Fibroblast of villous mesenchyme (primary cell): ENCODE data around the gene SRRM3. TPM values are rescaled to one million over a fixed set of nuclear protein-coding genes. Genes with fewer than 3 reads are reported as not detected.
A peak's percentile ranks its signal among the peaks of the same experiment; 100 is the strongest.
"Not testable (repeated sequence)": the region's sequence is repeated elsewhere in the genome, so short reads cannot be mapped to it uniquely, and the experiment has no call there.

ENCODE experiments used
- DNase-seq: peaks from one replicate; pipeline ENCODE4 v3.0.0-alpha.2; 2010; ENCODE audit warnings: low read depth
- H3K4me3 ChIP-seq: 2 replicates; pipeline ENCODE4 v1.5.1; 2011; ENCODE audit warnings: low read depth, mild to moderate bottlenecking, low read length
- CTCF ChIP-seq: IDR thresholded peaks from 2 replicates; pipeline ENCODE4 v1.5.1; 2012; ENCODE audit warnings: low read depth, mild to moderate bottlenecking, low read length; ENCODE audit not compliant: insufficient read depth
- total RNA-seq: library from RNA; depleted of rRNA; stranded (reverse); fragments of >200 nt; gene quantifications from 2 replicates; pipeline ENCODE4 v1.2.3, GENCODE V29; 2012

Gene SRRM3
- total RNA-seq, 1 donor, result 0.43 TPM

- no peak overlapping the region for H3K4me3 ChIP-seq
- no peak for DNase-seq
- no peak for TF ChIP-seq CTCF
Measured at GRCh38 chr7:76223286-76223972, 21.7 kb downstream of the SRRM3 start.

DNA sequence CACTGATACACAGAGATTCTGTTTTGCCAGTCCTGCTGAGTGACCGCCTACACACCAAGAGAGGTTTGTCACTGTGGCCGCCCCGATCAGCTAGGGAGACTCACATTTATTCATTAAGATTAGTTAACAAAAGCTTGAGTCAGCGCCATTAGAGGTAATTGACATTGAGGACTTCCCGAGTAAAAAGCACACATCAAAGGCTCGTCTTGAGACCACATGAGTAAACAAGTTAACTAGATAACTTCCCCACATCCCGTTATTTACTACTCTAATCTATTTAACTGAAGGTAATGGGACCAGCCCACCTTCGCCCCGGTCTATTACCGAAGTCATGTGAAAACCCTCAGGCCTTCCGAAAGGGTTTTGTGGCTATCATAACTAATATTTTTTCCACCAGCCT is 23.0 kb downstream of the SRRM3 start:
- no peak for DNase-seq
- H3K4me3 ChIP-seq, result no peak overlapping the region
- no peak for TF ChIP-seq CTCF

- DNase-seq, result peak; percentile 42
- H3K4me3 ChIP-seq, result no peak overlapping the region
- TF ChIP-seq CTCF, result no peak
Measured at GRCh38 chr7:76225379-76225778, 23.7 kb downstream of the SRRM3 start.

DNA sequence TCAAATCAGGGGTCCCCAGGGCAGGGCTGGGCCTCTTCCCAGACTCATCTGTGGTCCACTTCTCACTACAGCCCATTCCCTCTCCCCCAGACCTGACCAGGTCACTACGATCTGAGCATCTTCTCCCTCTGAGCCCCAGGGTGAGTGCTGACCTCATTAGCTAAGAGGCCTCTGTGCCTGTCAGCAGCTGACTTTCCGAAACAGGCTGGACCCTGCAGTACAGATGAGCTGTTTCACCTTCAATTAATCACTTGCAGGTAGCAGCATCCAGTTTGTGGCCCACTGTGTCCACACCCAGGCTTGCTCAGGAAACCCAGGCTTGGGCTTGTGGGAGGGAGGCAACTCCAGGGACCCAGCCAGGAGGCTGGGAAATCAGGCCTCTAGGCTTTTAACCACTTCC is 24.3 kb downstream of the SRRM3 start:
- no peak overlapping the region for H3K4me3 ChIP-seq
- no peak for TF ChIP-seq CTCF
- no peak for DNase-seq

- not testable (repeated sequence) for H3K4me3 ChIP-seq, DNase-seq
Measured at GRCh38 chr7:76226878-76227423, 25.3 kb downstream of the SRRM3 start.

DNA sequence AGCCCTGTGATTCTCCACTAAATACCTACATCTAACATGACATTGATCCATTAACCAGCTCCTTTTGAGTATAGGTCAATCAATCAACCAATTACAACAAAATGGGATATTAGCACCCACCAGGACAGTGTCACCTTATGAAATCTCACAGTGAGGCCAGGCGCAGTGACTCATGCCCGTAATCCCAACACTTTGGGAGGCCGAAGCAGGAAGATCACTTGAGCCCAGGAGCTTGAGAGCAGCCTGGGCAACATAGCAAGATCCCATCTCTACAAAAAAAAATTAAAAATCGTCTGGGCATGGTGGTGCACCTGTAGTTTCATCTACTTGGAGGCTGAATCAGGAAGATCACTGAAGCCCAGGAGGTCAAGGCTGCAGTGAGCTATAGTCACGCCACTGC is 28.5 kb downstream of the SRRM3 start:
- no peak for DNase-seq
- no peak overlapping the region for H3K4me3 ChIP-seq
- TF ChIP-seq CTCF, result no peak

GRCh38 chr7:76231071-76231470 is 29.4 kb downstream of the SRRM3 start:
- TF ChIP-seq CTCF, result no peak
- no peak for DNase-seq
- no peak overlapping the region for H3K4me3 ChIP-seq
